HG02759 (cell line): ENCODE measurements around the gene C1orf56.

Experiments used
- ATAC-seq: cut with Tn5 transposase; IDR thresholded peaks from one replicate; pipeline ENCODE4 v1.9.1; 2021; ENCODE audit warnings: mild to moderate bottlenecking, moderate library complexity; ENCODE audit not compliant: unreplicated experiment

The C1orf56 gene

DNA sequence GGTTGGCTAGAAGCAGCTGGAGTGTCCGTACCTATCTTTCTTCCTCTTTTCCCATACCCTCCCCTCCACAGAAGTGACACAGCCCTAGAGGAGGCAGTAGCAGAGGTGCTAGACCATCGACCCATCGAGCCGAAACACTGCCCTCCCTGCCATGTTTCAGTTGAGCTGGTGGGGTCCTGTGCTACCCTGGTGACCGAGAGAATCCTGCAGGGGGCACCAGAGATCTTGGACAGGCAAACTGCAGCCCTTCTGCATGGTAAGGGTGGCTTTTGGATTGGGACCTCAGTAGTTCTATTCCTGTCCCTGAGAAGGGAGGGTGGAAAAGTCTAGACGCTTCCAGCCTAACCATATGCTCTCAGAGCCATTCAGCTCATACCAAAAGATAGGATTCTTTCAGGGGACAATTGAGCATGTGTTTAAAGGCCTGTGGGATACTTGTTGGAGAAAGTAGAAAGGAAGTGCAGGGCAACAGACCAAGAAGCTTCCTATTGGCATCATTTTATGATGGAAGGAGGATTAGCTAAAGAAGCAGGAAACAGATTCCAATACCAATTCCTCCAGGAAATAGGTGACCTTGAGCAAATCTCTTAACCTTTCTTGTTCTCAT lies 22.9 kb upstream of the C1orf56 start:
- no peak for ATAC-seq

DNA sequence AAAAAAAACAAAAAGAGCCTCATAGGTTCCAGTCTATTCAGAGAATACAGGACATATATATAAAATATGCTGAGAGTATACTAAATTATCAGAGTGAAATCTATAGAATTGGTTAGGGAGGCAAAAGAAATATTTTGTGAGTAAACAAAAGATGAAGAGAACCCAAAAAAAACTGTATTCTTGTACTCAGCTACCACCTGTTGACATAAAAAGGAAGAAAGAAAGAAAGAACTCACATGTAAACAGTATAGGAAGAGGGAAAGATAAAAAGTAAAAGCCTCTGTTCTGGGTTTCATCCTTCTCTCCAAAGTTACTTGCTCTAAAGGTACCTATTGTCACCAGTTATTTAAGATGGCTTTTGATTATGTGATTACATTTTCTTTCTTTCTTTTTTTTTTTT lies 21.1 kb upstream of the C1orf56 start:
- ATAC-seq, result no peak

DNA sequence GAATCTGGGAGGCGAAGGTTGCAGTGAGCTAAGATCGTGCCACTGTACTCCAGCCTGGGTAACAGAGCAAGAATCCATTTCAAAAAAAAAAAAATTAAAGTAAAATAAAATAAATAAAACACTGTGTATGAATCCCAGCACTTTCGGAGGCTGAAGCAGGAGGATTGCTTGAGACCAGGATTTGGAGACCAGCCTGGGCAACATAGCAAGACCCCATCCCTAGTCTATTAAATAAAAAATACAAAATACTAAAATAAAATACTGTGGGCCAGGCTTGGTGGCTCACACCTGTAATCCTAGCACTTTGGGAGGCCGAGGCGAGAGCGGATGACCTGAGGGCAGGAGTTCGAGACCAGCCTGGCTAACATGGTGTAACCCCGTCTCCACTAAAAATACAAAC lies 15.4 kb upstream of the C1orf56 start:
- ATAC-seq, result no peak

DNA sequence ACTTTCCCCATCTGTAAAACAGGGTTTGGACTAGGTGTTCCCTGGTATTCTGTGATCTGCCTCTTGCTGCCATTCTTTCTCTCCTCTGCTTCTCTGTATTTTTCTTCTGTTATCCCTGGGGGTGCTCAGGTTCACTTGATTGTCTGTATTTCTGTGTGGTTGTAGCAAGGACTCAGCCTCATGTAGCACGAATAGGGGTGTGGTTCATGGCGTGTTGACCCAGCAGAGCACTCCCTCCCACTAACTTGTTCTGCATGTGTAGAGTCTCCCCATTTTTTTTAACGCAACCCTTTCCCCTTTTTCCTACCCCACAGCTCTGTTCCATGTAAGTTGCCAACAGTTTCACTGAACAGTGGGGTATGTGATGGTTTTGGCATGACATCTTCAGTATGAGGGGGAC lies 12.4 kb upstream of the C1orf56 start:
- no peak for ATAC-seq

DNA sequence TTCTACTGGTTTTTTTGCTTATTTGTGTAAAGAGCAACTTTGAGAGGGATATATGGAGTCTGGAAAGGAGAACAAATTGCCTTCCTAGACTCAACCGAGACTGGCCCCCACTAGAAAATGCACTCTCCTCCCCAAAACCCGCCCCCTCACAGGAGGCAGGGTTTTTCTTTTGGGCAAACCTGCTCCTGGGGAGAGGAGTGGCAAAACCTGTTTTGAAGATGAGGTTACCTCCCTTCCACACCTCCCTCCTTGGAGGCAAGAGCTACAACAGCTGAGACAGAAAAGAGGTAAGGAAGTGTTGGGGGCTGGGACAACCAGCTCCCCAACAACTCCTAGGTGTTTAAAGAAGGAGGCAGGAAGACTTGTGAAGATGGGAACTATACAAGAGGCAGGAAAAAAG lies 11.2 kb upstream of the C1orf56 start, which contains the start of gene BNIPL:
Gene BNIPL (plus strand): TSS at position 231 of the 400 bp plus-strand sequence. CDS start 140 bp downstream, at position 371.
- no peak for ATAC-seq

DNA sequence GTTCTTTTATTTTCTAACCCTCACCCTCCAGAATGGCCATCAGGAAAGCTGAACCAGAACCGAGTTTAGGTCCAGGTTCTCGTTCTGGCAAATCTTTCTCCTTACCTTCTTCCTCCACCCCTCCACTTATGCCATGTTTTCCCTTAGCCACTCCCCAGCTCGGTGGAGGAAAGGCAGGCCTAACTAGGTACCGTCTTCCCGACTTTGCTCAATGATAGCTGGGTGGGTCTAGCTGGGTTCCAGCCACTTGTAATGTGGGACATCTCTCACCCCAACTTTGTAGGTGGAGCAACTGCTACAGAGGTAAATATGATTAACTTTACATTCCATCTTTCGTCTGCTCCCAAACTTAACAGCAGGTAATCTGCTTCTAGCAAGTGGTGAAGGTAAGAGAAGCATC lies 10.5 kb upstream of the C1orf56 start:
- ATAC-seq, result no peak

DNA sequence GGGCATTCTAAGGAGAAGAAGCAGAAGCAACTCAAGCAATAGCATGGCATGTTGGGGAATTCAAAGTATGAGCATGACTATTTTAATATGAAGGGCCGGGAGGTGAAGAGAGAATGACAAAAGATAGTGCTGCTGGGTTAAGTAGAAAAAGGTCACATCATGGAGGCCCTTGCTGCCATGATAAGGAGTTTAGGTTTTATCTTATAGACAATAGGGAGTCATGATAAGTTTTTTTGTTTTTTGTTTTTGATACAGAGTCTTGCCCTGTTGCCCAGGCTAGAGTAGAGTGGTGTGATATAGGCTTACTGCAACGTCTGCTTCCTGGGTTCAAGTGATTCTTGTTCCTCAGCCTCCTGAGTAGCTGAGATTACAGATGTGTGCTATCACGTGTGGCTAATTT lies 8.0 kb upstream of the C1orf56 start:
- ATAC-seq, result no peak

DNA sequence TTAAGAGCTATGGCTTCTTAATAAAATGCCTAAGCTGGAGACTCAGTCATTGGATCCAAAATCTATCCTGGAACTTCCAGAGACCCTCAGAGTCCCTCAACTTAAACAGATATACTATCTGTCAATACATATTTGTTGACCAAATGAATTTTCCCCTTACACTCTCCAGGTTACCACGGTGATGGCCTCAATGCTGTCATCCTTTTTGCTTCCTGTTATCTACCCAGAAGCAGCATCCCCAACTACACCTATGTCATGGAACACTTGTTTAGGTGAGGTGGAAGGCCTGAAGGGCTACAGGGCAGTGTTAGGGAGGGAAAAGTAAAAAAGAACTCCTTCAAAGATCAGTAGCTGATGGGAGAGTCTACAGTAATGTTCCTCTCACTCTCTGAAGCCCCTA lies 4.4 kb upstream of the C1orf56 start:
- ATAC-seq, result no peak

DNA sequence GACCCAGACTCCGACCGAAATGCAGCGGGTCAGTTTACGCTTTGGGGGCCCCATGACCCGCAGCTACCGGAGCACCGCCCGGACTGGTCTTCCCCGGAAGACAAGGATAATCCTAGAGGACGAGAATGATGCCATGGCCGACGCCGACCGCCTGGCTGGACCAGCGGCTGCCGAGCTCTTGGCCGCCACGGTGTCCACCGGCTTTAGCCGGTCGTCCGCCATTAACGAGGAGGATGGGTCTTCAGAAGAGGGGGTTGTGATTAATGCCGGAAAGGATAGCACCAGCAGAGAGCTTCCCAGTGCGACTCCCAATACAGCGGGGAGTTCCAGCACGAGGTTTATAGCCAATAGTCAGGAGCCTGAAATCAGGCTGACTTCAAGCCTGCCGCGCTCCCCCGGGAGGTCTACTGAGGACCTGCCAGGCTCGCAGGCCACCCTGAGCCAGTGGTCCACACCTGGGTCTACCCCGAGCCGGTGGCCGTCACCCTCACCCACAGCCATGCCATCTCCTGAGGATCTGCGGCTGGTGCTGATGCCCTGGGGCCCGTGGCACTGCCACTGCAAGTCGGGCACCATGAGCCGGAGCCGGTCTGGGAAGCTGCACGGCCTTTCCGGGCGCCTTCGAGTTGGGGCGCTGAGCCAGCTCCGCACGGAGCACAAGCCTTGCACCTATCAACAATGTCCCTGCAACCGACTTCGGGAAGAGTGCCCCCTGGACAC lies 534 bp downstream of the C1orf56 start:
- peak; percentile 70 for ATAC-seq

DNA sequence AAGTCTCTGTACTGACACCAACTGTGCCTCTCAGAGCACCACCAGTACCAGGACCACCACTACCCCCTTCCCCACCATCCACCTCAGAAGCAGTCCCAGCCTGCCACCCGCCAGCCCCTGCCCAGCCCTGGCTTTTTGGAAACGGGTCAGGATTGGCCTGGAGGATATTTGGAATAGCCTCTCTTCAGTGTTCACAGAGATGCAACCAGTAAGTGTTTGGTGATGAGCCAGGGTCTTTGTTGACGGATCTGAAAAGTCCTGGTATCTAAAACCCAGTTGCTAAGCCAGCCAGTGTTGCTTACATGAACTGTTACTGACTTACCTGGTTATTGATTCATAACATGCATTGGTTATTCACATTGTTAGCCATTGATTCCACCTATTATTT lies 1.1 kb downstream of the C1orf56 start:
- ATAC-seq, result no peak

DNA sequence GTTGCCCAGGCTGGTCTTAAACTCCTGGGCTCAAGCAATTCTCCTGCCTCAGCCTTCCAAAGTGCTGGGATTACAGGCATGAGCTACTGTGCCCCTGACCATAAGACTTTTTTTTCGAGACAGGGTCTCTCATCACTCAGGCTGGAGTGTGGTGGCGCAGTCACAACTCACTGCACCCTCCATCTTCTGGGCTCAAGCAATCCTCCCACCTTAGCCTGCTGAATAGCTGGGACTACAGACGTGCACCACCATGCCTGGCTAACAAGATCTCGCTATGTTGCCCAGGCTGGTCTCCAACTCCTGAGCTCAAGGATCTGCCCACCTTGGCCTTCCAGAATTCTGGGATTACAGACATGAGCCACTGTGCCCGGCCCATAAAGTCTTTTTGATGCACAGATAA lies 1.9 kb downstream of the C1orf56 start:
- ATAC-seq, result no peak

DNA sequence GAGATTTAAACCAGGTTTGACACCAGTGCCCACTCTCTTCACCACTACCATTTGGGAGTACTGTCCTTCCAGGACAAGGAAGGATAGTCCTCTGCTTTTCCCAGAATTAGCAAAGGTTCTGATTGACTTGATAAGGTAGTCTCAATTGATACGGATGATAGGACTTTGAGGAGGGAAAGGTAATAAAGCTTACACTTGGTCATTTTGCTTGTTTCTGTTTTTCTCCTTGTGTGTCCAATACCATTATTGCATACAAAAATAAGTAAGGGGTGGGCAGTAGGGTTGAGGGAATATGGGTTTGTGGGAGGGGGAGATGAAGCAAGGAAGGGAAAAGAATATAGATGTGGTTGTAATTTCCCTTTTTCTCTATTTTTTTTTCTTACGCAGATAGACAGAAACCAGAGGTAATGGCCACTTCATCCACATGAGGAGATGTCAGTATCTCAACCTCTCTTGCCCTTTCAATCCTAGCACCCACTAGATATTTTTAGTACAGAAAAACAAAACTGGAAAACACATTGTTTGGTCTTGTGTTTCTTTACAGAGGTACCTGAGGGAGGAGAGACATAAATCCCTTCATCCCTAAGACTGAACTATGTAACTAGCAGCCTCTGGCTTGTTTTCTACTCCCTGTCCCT lies 2.6 kb downstream of the C1orf56 start:
- ATAC-seq, result no peak

DNA sequence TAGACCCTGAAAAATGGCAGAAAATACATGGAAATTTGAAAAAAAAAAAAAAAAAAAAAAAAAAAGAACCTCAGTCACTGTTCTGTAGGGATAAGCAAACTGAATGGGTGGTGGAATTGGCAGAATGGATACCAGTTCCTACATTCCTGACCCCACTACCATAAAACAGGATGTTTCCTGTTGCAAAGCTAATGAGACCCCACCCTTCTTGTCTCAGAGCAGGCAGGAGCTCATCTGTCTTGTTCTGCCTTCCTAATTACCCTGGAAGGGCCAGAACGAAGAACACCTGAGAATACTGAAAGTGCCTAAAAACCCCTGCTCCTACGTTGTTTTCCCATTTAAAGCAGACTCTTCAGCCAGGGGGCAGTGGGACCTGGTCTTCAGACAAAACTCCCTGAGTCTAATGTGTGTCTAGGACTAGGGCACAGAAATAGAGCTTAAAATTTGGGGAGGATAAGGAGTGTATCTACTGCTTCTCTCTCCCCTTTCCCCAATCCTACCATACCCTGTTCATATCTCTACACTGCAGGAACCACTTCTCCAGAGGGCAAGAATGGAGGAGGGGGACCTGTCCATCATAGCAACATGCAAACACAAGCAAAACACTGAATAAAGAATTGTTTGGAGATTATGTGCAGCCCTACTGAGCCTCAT lies 3.9 kb downstream of the C1orf56 start:
- ATAC-seq, result no peak

DNA sequence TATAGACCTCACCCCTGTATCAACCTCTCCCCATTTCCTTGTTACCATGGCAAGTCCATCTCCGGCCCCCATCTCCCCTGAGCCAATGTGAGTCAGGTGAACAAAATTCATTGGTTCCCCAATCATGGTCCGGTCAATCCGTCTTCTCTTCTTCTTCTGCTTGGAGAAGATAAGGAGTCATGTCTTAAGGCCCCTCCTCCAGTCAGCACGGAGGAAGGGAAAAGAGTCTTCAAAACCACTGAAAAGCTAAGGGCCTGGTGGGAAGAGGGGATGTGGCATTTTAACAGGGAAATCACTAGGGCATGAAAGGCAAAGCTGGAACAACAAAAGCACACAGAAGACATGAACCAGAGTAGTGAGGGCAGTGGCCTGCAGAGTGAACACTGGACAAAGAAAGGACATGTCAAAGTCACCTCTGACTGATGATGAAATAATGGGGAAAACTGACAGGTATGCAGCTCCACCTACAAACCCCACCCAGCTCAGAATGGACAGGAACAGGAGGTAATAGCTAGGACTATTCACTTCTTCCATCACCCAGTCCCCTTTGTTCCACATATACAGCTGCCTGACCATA lies 7.5 kb downstream of the C1orf56 start:
- ATAC-seq, result no peak

DNA sequence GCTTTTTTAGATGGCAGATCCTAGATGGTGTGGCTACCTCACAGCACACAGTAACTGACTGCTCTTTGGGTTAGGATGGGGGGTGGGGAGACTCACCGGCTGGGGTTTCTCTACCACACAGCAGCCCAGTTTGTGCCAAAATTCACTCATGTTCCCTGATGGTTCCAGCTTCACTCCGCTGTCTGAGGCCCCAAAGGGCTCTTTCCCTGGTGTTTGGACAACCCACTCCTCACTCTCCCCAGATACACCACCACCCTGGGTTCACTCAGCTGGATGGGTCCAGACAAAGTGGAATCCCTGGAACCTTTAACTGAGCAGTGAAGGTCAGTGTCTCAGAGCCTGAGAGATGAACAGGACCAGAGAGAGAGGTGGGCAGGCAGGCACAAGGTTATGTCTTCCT lies 8.0 kb downstream of the C1orf56 start:
- ATAC-seq, result no peak

DNA sequence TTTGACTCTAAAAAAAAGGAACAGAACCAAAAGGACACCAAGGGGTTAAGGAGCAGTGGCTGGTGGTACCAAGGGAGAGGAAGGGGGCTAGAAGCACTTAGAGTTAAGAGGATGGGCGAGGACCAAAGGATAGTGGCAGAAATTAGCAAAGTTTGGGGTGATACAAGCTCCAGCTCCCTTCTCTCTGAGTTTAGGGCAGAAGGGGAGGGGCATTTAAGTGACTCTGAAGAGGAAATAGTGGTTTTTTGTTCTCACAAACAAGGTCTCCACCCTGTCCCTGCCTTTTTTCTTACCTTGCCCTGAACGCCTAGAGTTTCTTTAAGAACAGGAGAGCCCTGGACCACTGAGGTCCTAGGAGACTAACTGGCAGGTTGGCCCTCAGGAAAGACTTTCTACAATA lies 8.6 kb downstream of the C1orf56 start:
- no peak for ATAC-seq

DNA sequence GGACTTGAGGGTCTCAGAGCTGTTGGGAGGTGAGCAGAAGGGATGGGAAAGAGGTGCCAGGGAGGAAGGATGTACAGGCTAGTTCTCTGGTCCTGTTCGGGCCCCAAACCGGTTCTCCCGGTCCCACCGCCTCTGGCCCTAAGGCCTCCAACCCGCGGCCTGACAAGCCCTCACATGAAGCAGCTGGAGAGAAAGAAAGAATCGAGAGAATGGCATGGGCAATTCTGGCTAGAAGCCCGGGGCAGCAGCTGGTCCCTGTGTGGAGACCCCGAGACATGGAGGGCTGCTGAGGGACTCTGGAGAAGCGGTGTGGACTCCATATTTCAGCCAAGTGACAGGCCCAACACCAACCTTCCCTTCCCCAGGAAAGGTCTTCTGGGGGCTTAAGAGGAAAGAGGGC lies 11.1 kb downstream of the C1orf56 start:
- ATAC-seq, result no peak

DNA sequence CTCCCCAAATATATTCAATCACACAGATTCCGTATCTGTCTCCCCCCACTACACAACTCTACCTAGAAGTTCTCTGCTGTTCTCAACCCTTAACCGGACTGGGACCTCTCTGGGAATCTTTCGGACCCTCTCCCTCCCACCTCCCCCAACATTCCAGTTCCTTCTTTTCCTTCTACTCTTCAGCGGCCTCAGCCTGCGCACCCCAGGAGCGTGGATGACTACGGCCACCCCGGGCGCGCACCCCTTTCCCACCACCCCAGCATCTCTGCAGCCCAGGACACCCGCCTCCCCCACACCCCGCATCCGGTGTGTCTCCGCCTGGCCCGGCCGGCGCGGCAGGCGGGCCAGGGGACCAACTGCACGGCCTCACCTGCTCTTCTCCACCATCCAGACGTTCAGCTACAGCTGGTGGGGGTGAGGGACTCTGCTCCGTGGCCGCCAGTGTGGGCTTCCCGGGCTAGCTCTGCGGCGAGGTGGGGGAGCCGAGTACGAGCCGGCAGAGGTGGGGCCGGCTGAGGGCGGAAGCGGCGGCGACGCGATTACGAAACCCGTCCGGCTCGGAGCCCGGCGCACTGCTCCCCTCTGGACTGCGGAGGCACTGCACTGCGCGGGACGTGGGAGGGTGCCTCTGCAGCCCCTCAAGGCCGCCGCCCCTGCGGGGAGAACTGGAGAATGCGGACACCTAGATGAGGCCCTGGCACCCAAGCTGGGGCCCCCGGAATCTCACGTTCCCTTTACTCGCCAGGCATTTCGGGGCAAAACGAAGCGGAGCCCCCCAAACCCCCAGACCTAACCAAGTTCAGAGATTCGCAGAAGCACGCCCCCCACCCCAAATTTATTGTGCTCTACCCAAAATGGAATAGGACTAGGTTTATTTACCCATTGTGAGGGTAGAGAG lies 11.8 kb downstream of the C1orf56 start, which contains the start of gene CDC42SE1:
Gene CDC42SE1 (minus strand): TSS at position 514 of the 898 bp plus-strand sequence. CDS start 3,892 bp downstream, outside the sequence.
- peak; percentile 87 for ATAC-seq

DNA sequence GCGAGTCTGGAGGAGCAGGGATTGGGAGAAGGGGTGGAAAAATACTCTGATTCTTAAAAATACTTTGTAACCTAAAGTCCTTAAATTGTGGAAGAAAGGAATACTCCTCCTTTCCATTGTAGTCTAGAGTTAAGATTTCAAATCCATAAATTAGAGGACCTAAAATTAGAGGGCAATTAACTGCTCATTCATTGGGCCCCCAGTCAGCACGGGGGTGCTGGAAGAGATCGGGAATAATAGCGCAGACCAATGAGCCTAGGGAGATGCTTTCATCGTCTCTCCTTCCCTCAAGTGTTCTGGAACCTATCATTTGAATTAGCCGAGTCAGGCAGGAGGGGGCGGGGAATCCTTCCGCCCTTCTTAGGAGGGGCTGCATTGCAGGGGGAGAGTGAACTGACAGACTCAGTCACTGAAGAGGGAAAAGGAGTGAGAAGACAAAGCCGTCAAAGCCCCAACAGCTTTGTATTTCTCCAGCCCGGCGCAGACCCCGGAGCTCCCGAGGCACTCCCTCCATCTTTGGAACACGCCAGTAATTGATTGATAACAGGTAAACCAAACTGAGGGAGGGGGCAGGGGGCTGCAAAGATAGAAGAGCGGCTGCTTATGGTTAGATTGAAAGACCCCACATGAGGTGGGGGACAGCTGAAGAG lies 12.6 kb downstream of the C1orf56 start, which contains the start of gene MLLT11:
Gene MLLT11 (plus strand): TSS at position 391 of the 650 bp plus-strand sequence. CDS start 6,828 bp downstream, outside the sequence.
- ATAC-seq, result no peak
